ENCODE measurements around the gene RNASEH2B. TPM values are rescaled to one million over a fixed set of nuclear protein-coding genes. Genes with fewer than 3 reads are reported as not detected.
A peak's percentile ranks its signal among the peaks of the same experiment; 100 is the strongest.

RNASEH2B gene
- total and polyA plus RNA-seq, 9 of the 15 experiments (the other 6 are each of a cell fraction or from before 2014, with no cell fraction given), result 26.3 to 109 (median 62.5) TPM

GRCh38 chr13:51002736-51003135, 93.1 kb downstream of the RNASEH2B start (continued):
- TF ChIP-seq, protein P1, sequence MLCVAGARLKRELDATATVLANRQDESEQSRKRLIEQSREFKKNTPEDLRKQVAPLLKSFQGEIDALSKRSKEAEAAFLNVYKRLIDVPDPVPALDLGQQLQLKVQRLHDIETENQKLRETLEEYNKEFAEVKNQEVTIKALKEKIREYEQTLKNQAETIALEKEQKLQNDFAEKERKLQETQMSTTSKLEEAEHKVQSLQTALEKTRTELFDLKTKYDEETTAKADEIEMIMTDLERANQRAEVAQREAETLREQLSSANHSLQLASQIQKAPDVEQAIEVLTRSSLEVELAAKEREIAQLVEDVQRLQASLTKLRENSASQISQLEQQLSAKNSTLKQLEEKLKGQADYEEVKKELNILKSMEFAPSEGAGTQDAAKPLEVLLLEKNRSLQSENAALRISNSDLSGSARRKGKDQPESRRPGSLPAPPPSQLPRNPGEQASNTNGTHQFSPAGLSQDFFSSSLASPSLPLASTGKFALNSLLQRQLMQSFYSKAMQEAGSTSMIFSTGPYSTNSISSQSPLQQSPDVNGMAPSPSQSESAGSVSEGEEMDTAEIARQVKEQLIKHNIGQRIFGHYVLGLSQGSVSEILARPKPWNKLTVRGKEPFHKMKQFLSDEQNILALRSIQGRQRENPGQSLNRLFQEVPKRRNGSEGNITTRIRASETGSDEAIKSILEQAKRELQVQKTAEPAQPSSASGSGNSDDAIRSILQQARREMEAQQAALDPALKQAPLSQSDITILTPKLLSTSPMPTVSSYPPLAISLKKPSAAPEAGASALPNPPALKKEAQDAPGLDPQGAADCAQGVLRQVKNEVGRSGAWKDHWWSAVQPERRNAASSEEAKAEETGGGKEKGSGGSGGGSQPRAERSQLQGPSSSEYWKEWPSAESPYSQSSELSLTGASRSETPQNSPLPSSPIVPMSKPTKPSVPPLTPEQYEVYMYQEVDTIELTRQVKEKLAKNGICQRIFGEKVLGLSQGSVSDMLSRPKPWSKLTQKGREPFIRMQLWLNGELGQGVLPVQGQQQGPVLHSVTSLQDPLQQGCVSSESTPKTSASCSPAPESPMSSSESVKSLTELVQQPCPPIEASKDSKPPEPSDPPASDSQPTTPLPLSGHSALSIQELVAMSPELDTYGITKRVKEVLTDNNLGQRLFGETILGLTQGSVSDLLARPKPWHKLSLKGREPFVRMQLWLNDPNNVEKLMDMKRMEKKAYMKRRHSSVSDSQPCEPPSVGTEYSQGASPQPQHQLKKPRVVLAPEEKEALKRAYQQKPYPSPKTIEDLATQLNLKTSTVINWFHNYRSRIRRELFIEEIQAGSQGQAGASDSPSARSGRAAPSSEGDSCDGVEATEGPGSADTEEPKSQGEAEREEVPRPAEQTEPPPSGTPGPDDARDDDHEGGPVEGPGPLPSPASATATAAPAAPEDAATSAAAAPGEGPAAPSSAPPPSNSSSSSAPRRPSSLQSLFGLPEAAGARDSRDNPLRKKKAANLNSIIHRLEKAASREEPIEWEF (CRISPR knock-in tag; IDR thresholded peaks at IDR 0.05), result no peak
- TF ChIP-seq RBM25 (IDR thresholded peaks at IDR 0.05; ENCODE audit: low read depth, low read length, severe bottlenecking), result no peak
- no peak for TF ChIP-seq ARNT (IDR thresholded peaks at IDR 0.05)
- no peak for TF ChIP-seq FIP1L1 (IDR thresholded peaks at IDR 0.05; ENCODE audit: low read depth, low read length, poor library complexity, severe bottlenecking)
- TF ChIP-seq ZNF778 (CRISPR knock-in tag; IDR thresholded peaks at IDR 0.05), result no peak

- Histone ChIP-seq H3K4me3 (no peak overlapping the region), H3K9me1 (ENCODE audit: control insufficient read depth, insufficient read depth, low read length) (no peaks in the 10 kb centered on the region), H3K79me2 (ENCODE audit: control insufficient read depth, insufficient read depth, low read length) (no peaks in the 10 kb centered on the region), H3K4me2 (ENCODE audit: insufficient read depth, low read length) (no peak overlapping the region), H3K36me3 (ENCODE audit: control insufficient read depth, insufficient read depth, low read length) (no peaks in the 10 kb centered on the region), H3K4me1 (replicated peaks in 1 of 2; ENCODE audit: control insufficient read depth in 2 of 2, insufficient read depth in 2 of 2, low read length in 2 of 2) (no peaks in the 10 kb centered on the region), H2AFZ (ENCODE audit: low read depth, low read length) (peak overlapping the region; percentile 5; the same call in 1 of the 2 replicates), H3K27ac (ENCODE audit: extremely low read depth, low read depth, low read length) (no peak overlapping the region), H3K9ac (ENCODE audit: insufficient read depth in 1 of 2, low read depth in 2 of 2, low read length in 2 of 2) (no peak overlapping the region), H3K27me3 (ENCODE audit: control insufficient read depth in 2 of 2, insufficient read depth in 2 of 2, low read length in 2 of 2) (peaks cover 11 to 34% of the 10 kb centered on the region in 2 experiments; a peak in 4 of 5 replicates), H4K20me1 (replicated peaks; ENCODE audit: control insufficient read depth, insufficient read depth, low read length) (no peaks in the 10 kb centered on the region), H3K9me3 (replicated peaks; ENCODE audit: control insufficient read depth, insufficient read depth, low read depth, low read length) (no peaks in the 10 kb centered on the region)
- no peak for ATAC-seq
- intact Hi-C loops (cut with micrococcal nuclease), result no loop called here
- DNase-seq (ENCODE audit: extremely low read depth in 1 of 4, low spot score in 3 of 4), result no peak
- no TSS peak for BruUV-seq (replicated peaks)
- TF ChIP-seq SPI1 (IDR thresholded peaks at IDR 0.05; ENCODE audit: borderline replicate concordance, low read depth, low read length), result peak; percentile 43; the same call in 1 of the 2 replicates
- TF ChIP-seq SMARCC2 (IDR thresholded peaks at IDR 0.05; ENCODE audit: low read depth), result no peak
- FAIRE-seq, result no peak
- in situ Hi-C loops (cut with MboI), result no loop called here
- ChIA-PET CTCF (ENCODE audit: low intra/inter-chr PET ratio) (no interaction called here), POLR2A (interaction anchor here (0.6 to 1.3 kb wide), 3 partner anchors 10 to 974 kb away, joined by 3 to 5 read pairs (median 3); no protein-coding TSS in a partner anchor)
- WGBS (ENCODE audit: insufficient coverage, low coverage, missing lambda C conversion rate), result 0% methylated on average over 7 of the region's 7 CpGs
Observed at GRCh38 chr13:51003642-51004041, 94.1 kb downstream of the RNASEH2B start.

All from K562 (cell line).